Right cardiac atrium (tissue), 5 donors: ENCODE results near the gene CST6. TPM values are rescaled to one million over a fixed set of nuclear protein-coding genes. Genes with fewer than 3 reads are reported as not detected.

ENCODE experiments used
- ATAC-seq, 2 donors: fragments of 200-7000 bp; cut with Tn5 transposase; one replicate each; pipeline versions ENCODE4 v1.8.0 to v1.9.1; 2020; ENCODE audit warnings: moderate library complexity in 2 of 2, mild to moderate bottlenecking in 1 of 2
- DNase-seq, 3 donors: peaks; one replicate each; pipeline ENCODE4 v3.0.0-alpha.2; 2020
- H3K27ac ChIP-seq: one replicate; pipeline ENCODE4 v1.5.1; 2013; ENCODE audit warnings: mild to moderate bottlenecking, low read length, control low read depth, moderate library complexity
- H3K27me3 ChIP-seq: one replicate; pipeline ENCODE4 v1.6.1; 2013; ENCODE audit not compliant: control insufficient read depth, insufficient read depth
- H3K4me1 ChIP-seq: one replicate; pipeline ENCODE4 v1.6.1; 2013; ENCODE audit warnings: low read length; ENCODE audit not compliant: control insufficient read depth, insufficient read depth
- H3K4me3 ChIP-seq: one replicate; pipeline ENCODE4 v1.5.1; 2013; ENCODE audit warnings: low read length, control low read depth
- H3K9me3 ChIP-seq: one replicate; pipeline ENCODE4 v1.6.1; 2013; ENCODE audit warnings: low read length; ENCODE audit not compliant: control insufficient read depth
- WGBS: extraction: QIAGEN DNeasy Blood & Tissue Kit; methylation state at CpG from one replicate; pipeline ENCODE4 v1.1.7; 2013; 5-methylcytosine and 5-hydroxymethylcytosine counted together
- intact Hi-C, 4 donors: fragments of 100-400 bp; cut with DNase I; formaldehyde crosslinking; loops; one replicate each; pipeline versions ENCODE4 v1.11.0 to v1.14.0; 2022 to 2023
- long read RNA-seq, 4 donors: library from polyadenylated mRNA; unstranded; transcript quantifications; one replicate each; pipeline ENCODE4 v2.0.0, GENCODE V29; 2020 to 2021
- polyA plus RNA-seq: library from polyadenylated mRNA; stranded (reverse); fragments of 200-250 nt; gene quantifications from one replicate; pipeline ENCODE4 v1.2.3, GENCODE V29; 2013
- total RNA-seq, 4 donors: library from RNA; stranded (reverse); fragmentation: NEBNext Ultra II Directional; extraction: Animal tissue kit (Norgen Biotek cat#: 25700); gene quantifications; one replicate each; pipeline ENCODE4 v1.2.1, GENCODE V29; 2021
- donor health status: healthy with polysubstance abuse.
- donor health status: DM: no; HTN: yes; CAD: no.
- donor health status: DM: no; HTN: no; CAD: no.
- donor health status: DM: no; HTN: yes; CAD: no; lungs with severe emphysema.
- donor health status: DM: yes; HTN: yes; CAD: no.

The CST6 gene
- total RNA-seq: 1 to 10 TPM; 1.2 to 3.6 (median 2.2) TPM
- polyA plus RNA-seq: 2.1 TPM
- long read RNA-seq, donor 1, partial matches to known transcripts: 0 of 1 reads
- long read RNA-seq, donor 1, other reads (novel, unspliced or antisense): 0 of 1 reads
- long read RNA-seq, donor 2: 0 reads
- long read RNA-seq, donor 3: 0 reads
- long read RNA-seq, donor 4: 0 reads

- intact Hi-C loops: no loop called here
- Histone ChIP-seq H3K4me3 (no peak within 1 kb of the TSS), H3K9me3 (no peaks in the 10 kb centered on the region), H3K27me3 (no peaks in the 10 kb centered on the region), H3K4me1 (no peaks in the 10 kb centered on the region), H3K27ac (no peak within 1 kb of the TSS)
- DNase-seq (peak in 1 of 3 donors; percentile 53), ATAC-seq (no peak)
- WGBS: 8% methylated on average over 61 of the region's 61 CpGs
Measured at GRCh38 chr11:66011785-66012303, at the start of gene CST6. Gene CST6, plus strand, starts transcription at chr11:66012008. Its CDS starts 37 bp downstream, at chr11:66012045.

GRCh38 chr11:65962141-65962564, 49.7 kb upstream of the CST6 start:
- no peak overlapping the region for H3K27ac ChIP-seq
- intact Hi-C loops: loop anchor here in 2 of 4 donors (5.0 to 10.0 kb wide), 2 partner anchors 75 to 77 kb away; partner anchors contain the start of gene FIBP (in 2 of the 2)
- H3K27me3 ChIP-seq: no peaks in the 10 kb centered on the region
- H3K9me3 ChIP-seq: no peaks in the 10 kb centered on the region
- H3K4me3 ChIP-seq: peak overlapping the region; percentile 89
- 6% methylated on average over 13 of the region's 13 CpGs for WGBS
- DNase-seq (no peak), ATAC-seq (no peak)
- H3K4me1 ChIP-seq: peaks cover 6% of the 10 kb centered on the region

- Histone ChIP-seq H3K27me3 (no peaks in the 10 kb centered on the region), H3K9me3 (no peaks in the 10 kb centered on the region), H3K27ac (no peak overlapping the region), H3K4me3 (no peak overlapping the region), H3K4me1 (peaks cover 6% of the 10 kb centered on the region)
- DNase-seq: peak in 1 of 3 donors; percentile 51
- ATAC-seq: no peak
- intact Hi-C loops: loop anchor here in 3 of 4 donors (5.0 to 10.0 kb wide), 3 partner anchors 37 to 80 kb away; partner anchors contain the start of genes FIBP (in 2 of the 3), BANF1 (in 1 of the 3) and EIF1AD (in 1 of the 3)
- 89% methylated on average over 10 of the region's 10 CpGs for WGBS
Measured at GRCh38 chr11:65964906-65965305, 46.9 kb upstream of the CST6 start.

- peak in 1 of 3 donors; percentile 47 for DNase-seq
- H3K27ac ChIP-seq: no peak overlapping the region
Measured at GRCh38 chr11:65965986-65966762, 45.6 kb upstream of the CST6 start.

GRCh38 chr11:65967329-65967934, 44.4 kb upstream of the CST6 start:
- Histone ChIP-seq H3K9me3 (no peaks in the 10 kb centered on the region), H3K27ac (no peak overlapping the region), H3K4me3 (no peak overlapping the region), H3K4me1 (peaks cover 4% of the 10 kb centered on the region), H3K27me3 (no peaks in the 10 kb centered on the region)
- ATAC-seq (no peak), DNase-seq (peak in 1 of 3 donors; percentile 50)
- WGBS: 92% methylated on average over 30 of the region's 30 CpGs
- intact Hi-C loops: loop anchor here in 2 of 4 donors (5.0 to 10.0 kb wide), 2 partner anchors 35 to 83 kb away; partner anchors contain the start of genes BANF1 (in 1 of the 2), EIF1AD (in 1 of the 2) and FIBP (in 1 of the 2)

More at GRCh38 chr11:65965986-65966762, 45.6 kb upstream of the CST6 start:
- Histone ChIP-seq H3K4me3 (no peak overlapping the region), H3K9me3 (no peaks in the 10 kb centered on the region), H3K27me3 (no peaks in the 10 kb centered on the region), H3K4me1 (peaks cover 6% of the 10 kb centered on the region)
- intact Hi-C loops: loop anchor here in 2 of 4 donors (5.0 to 10.0 kb wide), 2 partner anchors 36 to 81 kb away; partner anchors contain the start of genes BANF1 (in 1 of the 2), EIF1AD (in 1 of the 2) and FIBP (in 1 of the 2)
- WGBS: 93% methylated on average over 36 of the region's 36 CpGs
- ATAC-seq: no peak

- WGBS: 83% methylated on average over 15 of the region's 15 CpGs
- intact Hi-C loops: loop anchor here in 2 of 4 donors (5.0 to 10.0 kb wide), 2 partner anchors 33 to 84 kb away; partner anchors contain the start of genes BANF1 (in 1 of the 2), EIF1AD (in 1 of the 2) and FIBP (in 1 of the 2)
- no peak for ATAC-seq
Measured at GRCh38 chr11:65968600-65969482, 43.0 kb upstream of the CST6 start.

GRCh38 chr11:65972116-65972515, 39.7 kb upstream of the CST6 start:
- ATAC-seq (no peak), DNase-seq (no peak)
- H3K27ac ChIP-seq: no peak overlapping the region
- intact Hi-C loops: no loop called here
- no peaks in the 10 kb centered on the region for H3K4me1 ChIP-seq
- no peak overlapping the region for H3K4me3 ChIP-seq
- H3K27me3 ChIP-seq: no peaks in the 10 kb centered on the region
- WGBS: 93% methylated on average over 8 of the region's 8 CpGs
- no peaks in the 10 kb centered on the region for H3K9me3 ChIP-seq

More at GRCh38 chr11:65968600-65969482, 43.0 kb upstream of the CST6 start:
- no peaks in the 10 kb centered on the region for H3K9me3 ChIP-seq
- H3K27ac ChIP-seq: no peak overlapping the region
- H3K4me1 ChIP-seq: no peaks in the 10 kb centered on the region
- no peak for DNase-seq
- H3K4me3 ChIP-seq: no peak overlapping the region
- no peaks in the 10 kb centered on the region for H3K27me3 ChIP-seq

- no peak for DNase-seq
- no peak for ATAC-seq
- Histone ChIP-seq H3K9me3 (no peaks in the 10 kb centered on the region), H3K27me3 (no peaks in the 10 kb centered on the region), H3K27ac (no peak overlapping the region), H3K4me1 (no peaks in the 10 kb centered on the region), H3K4me3 (no peak overlapping the region)
- WGBS: 92% methylated on average over 13 of the region's 13 CpGs
- intact Hi-C loops: no loop called here
Measured at GRCh38 chr11:65973439-65974110, 38.2 kb upstream of the CST6 start.

GRCh38 chr11:65975771-65976170, 36.0 kb upstream of the CST6 start:
- DNase-seq (no peak), ATAC-seq (no peak)
- 92% methylated on average over 9 of the region's 9 CpGs for WGBS
- Histone ChIP-seq H3K4me3 (no peak overlapping the region), H3K9me3 (no peaks in the 10 kb centered on the region), H3K4me1 (no peaks in the 10 kb centered on the region), H3K27ac (no peak overlapping the region), H3K27me3 (no peaks in the 10 kb centered on the region)
- intact Hi-C loops: no loop called here
